SJCRH30 (cell line): ENCODE measurements around the gene ROCK2. TPM values are rescaled to one million over a fixed set of nuclear protein-coding genes. Genes with fewer than 3 reads are reported as not detected.

Source experiments
- DNase-seq, 2 experiments: peaks; one replicate each; pipeline ENCODE4 v3.0.0-alpha.2; 2015 to 2020
- H3K27ac ChIP-seq: fragments of 250-450 bp; sonication (Bioruptor Pico); 2 replicates; pipeline ENCODE4 v1.5.1; 2020; ENCODE audit warnings: mild to moderate bottlenecking, moderate library complexity
- H3K27me3 ChIP-seq: fragments of 250-450 bp; sonication (Bioruptor Pico); 2 replicates; pipeline ENCODE4 v1.5.1; 2020; ENCODE audit warnings: mild to moderate bottlenecking, moderate library complexity
- H3K36me3 ChIP-seq: fragments of 250-450 bp; sonication (Bioruptor Pico); 2 replicates; pipeline ENCODE4 v1.5.1; 2020; ENCODE audit warnings: mild to moderate bottlenecking, moderate library complexity
- H3K4me1 ChIP-seq: fragments of 250-450 bp; sonication (Bioruptor Pico); 2 replicates; pipeline ENCODE4 v1.5.1; 2020; ENCODE audit warnings: mild to moderate bottlenecking, moderate library complexity
- H3K4me3 ChIP-seq: fragments of 250-450 bp; sonication (Bioruptor Pico); 2 replicates; pipeline ENCODE4 v1.5.1; 2020; ENCODE audit warnings: mild to moderate bottlenecking, moderate library complexity
- H3K9me3 ChIP-seq: fragments of 250-450 bp; sonication (Bioruptor Pico); replicated peaks from 2 replicates; pipeline ENCODE4 v1.5.1; 2020; ENCODE audit warnings: mild to moderate bottlenecking, moderate library complexity
- total RNA-seq: library from RNA; depleted of rRNA; stranded (reverse); fragments of >200 nt; shearing (Covaris generic); gene quantifications from 2 replicates; pipeline ENCODE4 v1.2.3, GENCODE V29; 2014

The ROCK2 gene
- total RNA-seq, 1 experiment from 2014 or later: 61.2 TPM

GRCh38 chr2:11356764-11357163 is 12.3 kb upstream of the ROCK2 start:
- no peak for DNase-seq
- Histone ChIP-seq H3K36me3 (no peaks in the 10 kb centered on the region), H3K27me3 (0 out of 2 replicates have a peak, but pooled peaks cover 4% of the 10 kb centered on the region), H3K4me1 (peaks cover 10% of the 10 kb centered on the region; the same call in 1 of the 2 replicates), H3K4me3 (no peak overlapping the region), H3K9me3 (no peaks in the 10 kb centered on the region), H3K27ac (no peak overlapping the region)

- Histone ChIP-seq H3K36me3 (no peaks in the 10 kb centered on the region), H3K9me3 (no peaks in the 10 kb centered on the region), H3K27ac (no peak overlapping the region), H3K4me1 (peaks cover 10% of the 10 kb centered on the region; the same call in 1 of the 2 replicates), H3K4me3 (no peak overlapping the region), H3K27me3 (0 out of 2 replicates have a peak, but pooled peaks cover 4% of the 10 kb centered on the region)
- no peak for DNase-seq
Measured at GRCh38 chr2:11355194-11356053, 11.0 kb upstream of the ROCK2 start.

DNA sequence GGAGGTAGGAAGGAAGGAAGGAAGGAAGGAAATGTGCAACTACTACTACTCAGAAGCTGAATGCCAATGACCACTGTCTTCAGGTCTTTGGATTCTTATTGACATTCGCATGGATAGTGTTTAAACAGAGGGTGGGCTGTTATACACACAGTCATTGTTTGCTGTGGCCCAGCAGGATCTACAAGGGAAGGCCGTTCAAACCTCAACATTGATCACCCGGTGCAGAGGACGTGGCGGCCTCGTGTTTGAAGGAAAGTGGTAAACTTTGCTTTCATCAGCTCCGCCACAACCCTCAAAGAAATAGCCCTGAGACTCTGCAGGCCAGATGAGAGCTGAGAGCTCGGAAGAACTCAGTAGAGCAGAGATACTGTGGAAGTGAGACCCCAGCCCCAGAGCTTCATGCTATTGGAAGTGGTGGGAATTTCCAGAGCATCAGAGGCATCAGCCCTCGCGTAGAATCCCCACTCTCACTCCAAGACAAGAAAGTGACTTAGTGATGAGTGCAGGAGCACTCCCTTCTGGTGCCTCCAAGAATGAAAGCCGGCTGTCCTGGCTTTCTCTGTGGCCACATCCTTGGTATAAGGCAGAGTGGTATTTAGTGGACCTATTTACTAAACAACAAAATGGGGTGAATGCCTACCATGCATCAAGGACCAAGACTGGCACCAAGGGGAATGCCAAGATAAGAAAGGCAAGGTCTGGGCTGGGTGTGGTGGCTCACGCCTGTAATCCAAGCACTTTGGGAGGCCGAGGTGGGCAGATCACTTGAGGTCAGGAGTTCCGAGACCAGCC is 10.1 kb upstream of the ROCK2 start:
- DNase-seq: no peak
- no peaks in the 10 kb centered on the region for H3K36me3 ChIP-seq
- no peak overlapping the region for H3K4me3 ChIP-seq
- H3K27ac ChIP-seq: no peak overlapping the region
- H3K9me3 ChIP-seq: no peaks in the 10 kb centered on the region
- peaks cover 10% of the 10 kb centered on the region; the same call in 1 of the 2 replicates for H3K4me1 ChIP-seq
- 0 out of 2 replicates have a peak, but pooled peaks cover 4% of the 10 kb centered on the region for H3K27me3 ChIP-seq

- no peaks in the 10 kb centered on the region for H3K9me3 ChIP-seq
- H3K4me1 ChIP-seq: peaks cover 10% of the 10 kb centered on the region; the same call in 1 of the 2 replicates
- 0 out of 2 replicates have a peak, but pooled peaks cover 7% of the 10 kb centered on the region for H3K27me3 ChIP-seq
- no peak overlapping the region for H3K27ac ChIP-seq
- no peak for DNase-seq
- no peak overlapping the region for H3K4me3 ChIP-seq
- no peaks in the 10 kb centered on the region for H3K36me3 ChIP-seq
Measured at GRCh38 chr2:11352781-11353537, 8.5 kb upstream of the ROCK2 start.

DNA sequence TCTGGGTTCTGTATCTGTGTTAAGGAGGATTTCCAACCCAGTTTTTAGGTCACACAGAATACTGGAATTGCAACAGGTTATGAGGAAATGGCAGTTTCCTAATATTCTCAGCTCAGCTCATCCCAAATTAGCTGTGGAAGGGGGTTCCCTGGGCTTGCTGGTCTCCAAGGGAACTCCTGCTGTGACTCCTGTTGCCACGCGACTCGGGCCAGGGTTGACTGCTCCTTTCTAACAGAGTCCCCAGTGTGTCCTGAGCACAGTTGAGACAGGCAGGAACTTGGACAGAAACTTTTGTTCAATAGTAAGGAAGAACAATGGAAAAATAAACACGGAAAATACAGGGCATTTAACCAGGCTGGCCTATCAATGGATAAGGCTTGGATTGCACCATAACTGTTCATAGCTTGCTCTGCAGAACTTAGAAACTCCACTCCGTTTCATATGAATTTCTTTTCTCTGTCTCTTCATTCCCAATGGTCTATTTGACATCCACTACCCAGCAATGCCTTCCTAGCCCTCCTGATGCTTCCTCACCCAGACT is 3.8 kb upstream of the ROCK2 start:
- H3K27ac ChIP-seq: no peak overlapping the region
- DNase-seq: no peak
- H3K4me3 ChIP-seq: no peak overlapping the region
- H3K36me3 ChIP-seq: no peaks in the 10 kb centered on the region
- H3K9me3 ChIP-seq: no peaks in the 10 kb centered on the region
- 0 out of 2 replicates have a peak, but pooled peaks cover 2% of the 10 kb centered on the region for H3K4me1 ChIP-seq
- H3K27me3 ChIP-seq: 0 out of 2 replicates have a peak, but pooled peaks cover 7% of the 10 kb centered on the region

DNA sequence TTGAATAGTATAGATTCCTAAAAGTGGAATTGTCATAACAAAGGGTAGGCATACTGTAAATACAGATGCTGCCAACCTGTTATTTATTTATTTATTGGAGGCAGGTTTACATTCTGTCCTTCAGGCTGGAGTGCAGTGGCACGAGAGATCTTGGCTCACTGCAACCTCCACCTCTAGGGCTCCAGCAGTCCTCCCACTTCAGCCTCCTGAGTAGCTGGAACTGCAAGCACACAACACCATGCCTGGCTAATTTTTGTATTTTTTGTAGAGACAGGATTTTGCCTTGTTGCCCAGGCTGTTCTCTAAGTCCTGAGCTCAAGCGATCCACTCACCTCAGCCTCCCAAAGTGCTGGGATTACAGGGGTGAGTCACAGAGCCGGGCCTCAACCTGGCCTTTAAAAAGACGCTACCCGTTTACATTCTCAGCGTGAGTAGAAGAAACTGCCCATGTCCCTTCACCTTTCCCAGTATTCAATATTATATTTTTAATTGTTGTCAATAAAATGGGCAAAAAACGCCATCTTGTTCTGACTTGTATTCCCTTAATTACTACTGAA is 3.0 kb upstream of the ROCK2 start:
- Histone ChIP-seq H3K27me3 (0 out of 2 replicates have a peak, but pooled peaks cover 3% of the 10 kb centered on the region), H3K36me3 (no peaks in the 10 kb centered on the region), H3K4me1 (0 out of 2 replicates have a peak, but pooled peaks cover 2% of the 10 kb centered on the region), H3K27ac (no peak overlapping the region), H3K4me3 (no peak overlapping the region), H3K9me3 (no peaks in the 10 kb centered on the region)
- DNase-seq: no peak

- H3K9me3 ChIP-seq: no peaks in the 10 kb centered on the region
- peak overlapping the region; percentile 98; the same call in 1 of the 2 replicates for H3K27ac ChIP-seq
- H3K36me3 ChIP-seq: no peaks in the 10 kb centered on the region
- peaks cover 5% of the 10 kb centered on the region; the same call in 1 of the 2 replicates for H3K4me1 ChIP-seq
- 0 out of 2 replicates have a peak, but pooled peaks cover 3% of the 10 kb centered on the region for H3K27me3 ChIP-seq
- H3K4me3 ChIP-seq: no peak overlapping the region
- DNase-seq: peak in 1 of 2 experiments; percentile 28
Measured at GRCh38 chr2:11346023-11346482, 1.6 kb upstream of the ROCK2 start.

- peaks cover 5% of the 10 kb centered on the region; the same call in 1 of the 2 replicates for H3K4me1 ChIP-seq
- no peaks in the 10 kb centered on the region for H3K36me3 ChIP-seq
- H3K27me3 ChIP-seq: 0 out of 2 replicates have a peak, but pooled peaks cover 3% of the 10 kb centered on the region
- no peaks in the 10 kb centered on the region for H3K9me3 ChIP-seq
- DNase-seq: peak; percentile 76 to 79
- peak overlapping the region; percentile 98 for H3K27ac ChIP-seq
- H3K4me3 ChIP-seq: peak overlapping the region; percentile 95
Measured at GRCh38 chr2:11344956-11345677, 681 bp upstream of the ROCK2 start.

GRCh38 chr2:11343650-11344341 is 640 bp downstream of the ROCK2 start:
- Histone ChIP-seq H3K4me1 (peaks cover 5% of the 10 kb centered on the region; the same call in 1 of the 2 replicates), H3K27me3 (no peaks in the 10 kb centered on the region), H3K36me3 (no peaks in the 10 kb centered on the region), H3K4me3 (peak overlapping the region; percentile 95), H3K27ac (peak overlapping the region; percentile 64), H3K9me3 (no peaks in the 10 kb centered on the region)
- DNase-seq: peak; percentile 52 to 64

DNA sequence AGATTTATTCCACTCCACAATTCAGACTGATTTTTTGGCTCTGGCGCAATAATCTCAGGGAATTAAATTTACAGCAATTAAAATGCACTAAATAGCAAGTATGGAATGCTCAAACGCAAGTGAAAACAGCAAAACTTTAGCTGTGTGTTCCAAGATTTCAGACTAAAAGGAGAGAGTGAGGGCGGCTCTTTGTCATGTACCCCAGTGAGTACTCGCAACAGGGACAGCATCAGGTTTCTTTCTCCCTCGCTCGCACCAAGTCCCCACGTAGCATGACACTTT is 1.1 kb downstream of the ROCK2 start:
- Histone ChIP-seq H3K4me1 (peaks cover 5% of the 10 kb centered on the region; the same call in 1 of the 2 replicates), H3K4me3 (peak overlapping the region; percentile 95), H3K9me3 (no peaks in the 10 kb centered on the region), H3K27me3 (no peaks in the 10 kb centered on the region), H3K27ac (peak overlapping the region; percentile 64), H3K36me3 (no peaks in the 10 kb centered on the region)
- no peak for DNase-seq

DNA sequence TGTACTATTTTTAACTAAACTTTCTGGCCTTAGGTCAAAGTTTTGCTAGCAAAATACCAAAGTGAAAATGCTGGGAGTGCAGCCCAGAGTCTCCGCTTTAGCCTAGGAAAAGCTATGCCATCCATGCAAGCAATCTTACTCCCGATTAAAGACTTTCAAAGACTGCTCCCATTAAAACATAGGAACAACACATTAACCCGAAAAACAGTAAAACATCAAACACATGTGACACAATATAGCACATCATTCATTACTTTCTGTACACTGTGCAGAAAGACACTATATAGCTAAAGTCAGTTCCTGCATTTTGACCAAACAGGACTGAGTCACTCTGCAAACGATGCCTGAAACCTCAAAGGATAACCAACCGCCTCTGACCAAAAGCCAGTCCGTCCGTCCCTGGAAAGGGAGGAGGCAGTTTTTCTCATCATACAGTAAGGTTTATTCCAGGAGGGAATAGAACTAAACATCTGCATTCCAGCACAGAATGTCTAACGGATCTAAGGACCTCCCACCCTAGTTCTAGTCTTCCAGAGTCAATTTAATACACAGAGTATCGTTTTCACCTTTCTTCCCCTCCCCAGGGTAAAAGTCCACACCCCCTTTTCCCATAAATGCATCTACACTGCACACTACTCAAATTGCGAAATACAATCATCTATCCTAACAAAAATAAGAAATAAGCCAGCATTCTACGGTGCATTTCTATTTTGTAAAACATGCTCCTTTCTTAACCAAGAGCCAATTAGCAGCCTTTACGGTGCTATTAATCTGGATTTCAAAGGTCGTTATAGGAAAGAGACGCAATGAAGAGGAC is 1.7 kb downstream of the ROCK2 start:
- Histone ChIP-seq H3K27me3 (no peaks in the 10 kb centered on the region), H3K4me1 (peaks cover 5% of the 10 kb centered on the region; the same call in 1 of the 2 replicates), H3K27ac (peak overlapping the region; percentile 64; the same call in 1 of the 2 replicates), H3K36me3 (no peaks in the 10 kb centered on the region), H3K9me3 (no peaks in the 10 kb centered on the region), H3K4me3 (peak overlapping the region; percentile 95)
- DNase-seq: peak; percentile 30 to 65

- Histone ChIP-seq H3K27ac (no peak overlapping the region), H3K9me3 (no peaks in the 10 kb centered on the region), H3K4me1 (peaks cover 3% of the 10 kb centered on the region; the same call in 1 of the 2 replicates), H3K4me3 (no peak overlapping the region), H3K36me3 (no peaks in the 10 kb centered on the region), H3K27me3 (no peaks in the 10 kb centered on the region)
- DNase-seq: no peak
Measured at GRCh38 chr2:11340717-11341116, 3.7 kb downstream of the ROCK2 start.
